ENCODE data around the gene HLA-DQB2.
"Not testable (repeated sequence)": the region's sequence is repeated elsewhere in the genome, so short reads cannot be mapped to it uniquely, and the experiment has no call there.

The HLA-DQB2 gene

GRCh38 chr6:32785781-32786533 is 22.6 kb upstream of the HLA-DQB2 start:
- no peak overlapping the region for H3K4me3 ChIP-seq (ENCODE audit: low read depth in 1 of 2, low read length in 2 of 2)
- H3K4me1 ChIP-seq (ENCODE audit: insufficient read depth, low read length) = no peaks in the 10 kb centered on the region
- H3K9me3 ChIP-seq (ENCODE audit: low read length) = no peaks in the 10 kb centered on the region
- H3K27ac ChIP-seq (ENCODE audit: low read depth, low read length) = no peak overlapping the region
- H3K9ac ChIP-seq (ENCODE audit: low read length) = no peak overlapping the region
- H3K36me3 ChIP-seq (ENCODE audit: insufficient read depth, low read length) = no peaks in the 10 kb centered on the region
- peaks cover 0 to 4% of the 10 kb centered on the region in 2 donors for H3K27me3 ChIP-seq (ENCODE audit: control insufficient read depth in 1 of 2, insufficient read depth in 2 of 2, low read length in 2 of 2)

- H3K4me3 ChIP-seq (ENCODE audit: low read depth in 1 of 2, low read length in 2 of 2); H3K27ac ChIP-seq (ENCODE audit: low read depth, low read length); H3K9ac ChIP-seq (ENCODE audit: low read length); H3K4me1 ChIP-seq (ENCODE audit: insufficient read depth, low read length); H3K36me3 ChIP-seq (ENCODE audit: insufficient read depth, low read length); H3K27me3 ChIP-seq (ENCODE audit: control insufficient read depth in 1 of 2, insufficient read depth in 2 of 2, low read length in 2 of 2); H3K9me3 ChIP-seq (ENCODE audit: low read length): not testable (repeated sequence)
These were observed 19.6 kb upstream of the HLA-DQB2 start for GRCh38 chr6:32782923-32783322.

GRCh38 chr6:32779036-32779435 is 15.7 kb upstream of the HLA-DQB2 start:
- Histone ChIP-seq H3K36me3 (ENCODE audit: insufficient read depth, low read length) (no peaks in the 10 kb centered on the region), H3K9ac (ENCODE audit: low read length) (no peak overlapping the region), H3K4me3 (ENCODE audit: low read depth in 1 of 2, low read length in 2 of 2) (no peak overlapping the region)

GRCh38 chr6:32775071-32775470 is 11.7 kb upstream of the HLA-DQB2 start:
- Histone ChIP-seq H3K9me3 (ENCODE audit: low read length) (no peaks in the 10 kb centered on the region), H3K36me3 (ENCODE audit: insufficient read depth, low read length) (no peaks in the 10 kb centered on the region), H3K27me3 (ENCODE audit: control insufficient read depth in 1 of 2, insufficient read depth in 2 of 2, low read length in 2 of 2) (peaks cover 0 to 4% of the 10 kb centered on the region in 2 donors), H3K4me1 (ENCODE audit: insufficient read depth, low read length) (no peaks in the 10 kb centered on the region), H3K4me3 (ENCODE audit: low read depth in 1 of 2, low read length in 2 of 2) (no peak overlapping the region), H3K9ac (ENCODE audit: low read length) (no peak overlapping the region), H3K27ac (ENCODE audit: low read depth, low read length) (no peak overlapping the region)

More at GRCh38 chr6:32779036-32779435, 15.7 kb upstream of the HLA-DQB2 start:
- Histone ChIP-seq H3K4me1 (ENCODE audit: insufficient read depth, low read length) (no peaks in the 10 kb centered on the region), H3K27me3 (ENCODE audit: control insufficient read depth in 1 of 2, insufficient read depth in 2 of 2, low read length in 2 of 2) (no peaks in the 10 kb centered on the region), H3K27ac (ENCODE audit: low read depth, low read length) (no peak overlapping the region), H3K9me3 (ENCODE audit: low read length) (no peaks in the 10 kb centered on the region)

- H3K36me3 ChIP-seq (ENCODE audit: insufficient read depth, low read length) = no peaks in the 10 kb centered on the region
- no peak overlapping the region for H3K4me3 ChIP-seq (ENCODE audit: low read depth in 1 of 2, low read length in 2 of 2)
- no peak overlapping the region for H3K9ac ChIP-seq (ENCODE audit: low read length)
- H3K9me3 ChIP-seq (ENCODE audit: low read length) = no peaks in the 10 kb centered on the region
- H3K4me1 ChIP-seq (ENCODE audit: insufficient read depth, low read length) = no peaks in the 10 kb centered on the region
- H3K27me3 ChIP-seq (ENCODE audit: control insufficient read depth in 1 of 2, insufficient read depth in 2 of 2, low read length in 2 of 2) = peaks cover 0 to 4% of the 10 kb centered on the region in 2 donors
- H3K27ac ChIP-seq (ENCODE audit: low read depth, low read length) = no peak overlapping the region
These were observed 11.1 kb upstream of the HLA-DQB2 start for GRCh38 chr6:32774426-32774825.

- no peaks in the 10 kb centered on the region for H3K9me3 ChIP-seq (ENCODE audit: low read length)
- no peaks in the 10 kb centered on the region for H3K36me3 ChIP-seq (ENCODE audit: insufficient read depth, low read length)
- no peak overlapping the region for H3K27ac ChIP-seq (ENCODE audit: low read depth, low read length)
- H3K4me1 ChIP-seq (ENCODE audit: insufficient read depth, low read length) = no peaks in the 10 kb centered on the region
- no peak overlapping the region for H3K9ac ChIP-seq (ENCODE audit: low read length)
- H3K27me3 ChIP-seq (ENCODE audit: control insufficient read depth in 1 of 2, insufficient read depth in 2 of 2, low read length in 2 of 2) = peaks cover 0 to 4% of the 10 kb centered on the region in 2 donors
- no peak overlapping the region for H3K4me3 ChIP-seq (ENCODE audit: low read depth in 1 of 2, low read length in 2 of 2)
These were observed 9.3 kb upstream of the HLA-DQB2 start for GRCh38 chr6:32772656-32773055.

- H3K4me3 ChIP-seq (ENCODE audit: low read depth in 1 of 2, low read length in 2 of 2) = no peak overlapping the region
- no peak overlapping the region for H3K27ac ChIP-seq (ENCODE audit: low read depth, low read length)
- peaks cover 3% of the 10 kb centered on the region in 2 donors for H3K27me3 ChIP-seq (ENCODE audit: control insufficient read depth in 1 of 2, insufficient read depth in 2 of 2, low read length in 2 of 2)
- H3K9me3 ChIP-seq (ENCODE audit: low read length) = no peaks in the 10 kb centered on the region
- no peaks in the 10 kb centered on the region for H3K36me3 ChIP-seq (ENCODE audit: insufficient read depth, low read length)
- no peak overlapping the region for H3K9ac ChIP-seq (ENCODE audit: low read length)
- no peaks in the 10 kb centered on the region for H3K4me1 ChIP-seq (ENCODE audit: insufficient read depth, low read length)
These were observed 716 bp upstream of the HLA-DQB2 start for GRCh38 chr6:32764048-32764447.

- no peak overlapping the region for H3K9ac ChIP-seq (ENCODE audit: low read length)
These were observed 1.8 kb downstream of the HLA-DQB2 start for GRCh38 chr6:32761548-32761947.

GRCh38 chr6:32761072-32761471 is 2.3 kb downstream of the HLA-DQB2 start:
- H3K27ac ChIP-seq (ENCODE audit: low read depth, low read length) = no peak overlapping the region
- no peaks in the 10 kb centered on the region for H3K4me1 ChIP-seq (ENCODE audit: insufficient read depth, low read length)
- H3K4me3 ChIP-seq (ENCODE audit: low read depth in 1 of 2, low read length in 2 of 2) = no peak overlapping the region
- no peaks in the 10 kb centered on the region for H3K9me3 ChIP-seq (ENCODE audit: low read length)
- H3K9ac ChIP-seq (ENCODE audit: low read length) = no peak overlapping the region
- H3K36me3 ChIP-seq (ENCODE audit: insufficient read depth, low read length) = no peaks in the 10 kb centered on the region
- H3K27me3 ChIP-seq (ENCODE audit: control insufficient read depth in 1 of 2, insufficient read depth in 2 of 2, low read length in 2 of 2) = peaks cover 3% of the 10 kb centered on the region in 2 donors

More at GRCh38 chr6:32761548-32761947, 1.8 kb downstream of the HLA-DQB2 start:
- H3K9me3 ChIP-seq (ENCODE audit: low read length) = no peaks in the 10 kb centered on the region
- peaks cover 3% of the 10 kb centered on the region in 2 donors for H3K27me3 ChIP-seq (ENCODE audit: control insufficient read depth in 1 of 2, insufficient read depth in 2 of 2, low read length in 2 of 2)
- no peak overlapping the region for H3K4me3 ChIP-seq (ENCODE audit: low read depth in 1 of 2, low read length in 2 of 2)
- no peak overlapping the region for H3K27ac ChIP-seq (ENCODE audit: low read depth, low read length)
- no peaks in the 10 kb centered on the region for H3K4me1 ChIP-seq (ENCODE audit: insufficient read depth, low read length)
- H3K36me3 ChIP-seq (ENCODE audit: insufficient read depth, low read length) = no peaks in the 10 kb centered on the region

- peaks cover 3% of the 10 kb centered on the region in 2 donors for H3K27me3 ChIP-seq (ENCODE audit: control insufficient read depth in 1 of 2, insufficient read depth in 2 of 2, low read length in 2 of 2)
- no peak overlapping the region for H3K9ac ChIP-seq (ENCODE audit: low read length)
- no peaks in the 10 kb centered on the region for H3K4me1 ChIP-seq (ENCODE audit: insufficient read depth, low read length)
- no peaks in the 10 kb centered on the region for H3K9me3 ChIP-seq (ENCODE audit: low read length)
- H3K4me3 ChIP-seq (ENCODE audit: low read depth in 1 of 2, low read length in 2 of 2) = no peak overlapping the region
- no peaks in the 10 kb centered on the region for H3K36me3 ChIP-seq (ENCODE audit: insufficient read depth, low read length)
- H3K27ac ChIP-seq (ENCODE audit: low read depth, low read length) = no peak overlapping the region
These were observed 3.7 kb downstream of the HLA-DQB2 start for GRCh38 chr6:32759669-32760068.

GRCh38 chr6:32752580-32752979 is 10.8 kb downstream of the HLA-DQB2 start:
- Histone ChIP-seq H3K4me1 (ENCODE audit: insufficient read depth, low read length) (no peaks in the 10 kb centered on the region), H3K36me3 (ENCODE audit: insufficient read depth, low read length) (no peaks in the 10 kb centered on the region), H3K27me3 (ENCODE audit: control insufficient read depth in 1 of 2, insufficient read depth in 2 of 2, low read length in 2 of 2) (no peaks in the 10 kb centered on the region), H3K9me3 (ENCODE audit: low read length) (no peaks in the 10 kb centered on the region), H3K9ac (ENCODE audit: low read length) (no peak overlapping the region), H3K27ac (ENCODE audit: low read depth, low read length) (no peak overlapping the region), H3K4me3 (ENCODE audit: low read depth in 1 of 2, low read length in 2 of 2) (no peak overlapping the region)

- H3K36me3 ChIP-seq (ENCODE audit: insufficient read depth, low read length); H3K9ac ChIP-seq (ENCODE audit: low read length); H3K9me3 ChIP-seq (ENCODE audit: low read length); H3K4me3 ChIP-seq (ENCODE audit: low read depth in 1 of 2, low read length in 2 of 2); H3K27me3 ChIP-seq (ENCODE audit: control insufficient read depth in 1 of 2, insufficient read depth in 2 of 2, low read length in 2 of 2); H3K27ac ChIP-seq (ENCODE audit: low read depth, low read length); H3K4me1 ChIP-seq (ENCODE audit: insufficient read depth, low read length): not testable (repeated sequence)
These were observed 17.7 kb downstream of the HLA-DQB2 start for GRCh38 chr6:32745649-32746048.
